Gastrocnemius medialis (tissue), 4 donors: ENCODE measurements around the gene APOBEC4.

Experiments
- POLR2A ChIP-seq, 2 donors: fragments of 450-650 bp; IDR thresholded peaks; one replicate each; pipeline ENCODE4 v1.6.1; 2017; ENCODE audit warnings: antibody characterized with exemption in 2 of 2, mild to moderate bottlenecking in 2 of 2, moderate library complexity in 2 of 2
- TF ChIP-seq, protein P1 (sequence below), 5 experiments: fragments of 450-650 bp in 3 of 5; fragments of 200-600 bp in 2 of 5; sonication (generic) in 2 of 5; IDR thresholded peaks in 4 of 5; conservative IDR thresholded peaks in 1 of 5; 1 replicate in 4 of 5; 2 replicates in 1 of 5; pipeline ENCODE4 v1.5.1; 2016 to 2019; ENCODE audit warnings: antibody characterized with exemption in 5 of 5, mild to moderate bottlenecking in 3 of 5, moderate library complexity in 3 of 5

- TF ChIP-seq, protein P1, sequence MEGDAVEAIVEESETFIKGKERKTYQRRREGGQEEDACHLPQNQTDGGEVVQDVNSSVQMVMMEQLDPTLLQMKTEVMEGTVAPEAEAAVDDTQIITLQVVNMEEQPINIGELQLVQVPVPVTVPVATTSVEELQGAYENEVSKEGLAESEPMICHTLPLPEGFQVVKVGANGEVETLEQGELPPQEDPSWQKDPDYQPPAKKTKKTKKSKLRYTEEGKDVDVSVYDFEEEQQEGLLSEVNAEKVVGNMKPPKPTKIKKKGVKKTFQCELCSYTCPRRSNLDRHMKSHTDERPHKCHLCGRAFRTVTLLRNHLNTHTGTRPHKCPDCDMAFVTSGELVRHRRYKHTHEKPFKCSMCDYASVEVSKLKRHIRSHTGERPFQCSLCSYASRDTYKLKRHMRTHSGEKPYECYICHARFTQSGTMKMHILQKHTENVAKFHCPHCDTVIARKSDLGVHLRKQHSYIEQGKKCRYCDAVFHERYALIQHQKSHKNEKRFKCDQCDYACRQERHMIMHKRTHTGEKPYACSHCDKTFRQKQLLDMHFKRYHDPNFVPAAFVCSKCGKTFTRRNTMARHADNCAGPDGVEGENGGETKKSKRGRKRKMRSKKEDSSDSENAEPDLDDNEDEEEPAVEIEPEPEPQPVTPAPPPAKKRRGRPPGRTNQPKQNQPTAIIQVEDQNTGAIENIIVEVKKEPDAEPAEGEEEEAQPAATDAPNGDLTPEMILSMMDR (IDR thresholded peaks at IDR 0.05 in 4 of 5, conservative IDR thresholded peaks at IDR 0.05 in 1 of 5) = no peak
- TF ChIP-seq POLR2A (IDR thresholded peaks at IDR 0.05) = no peak
Observed at GRCh38 chr1:183634429-183635065, 18.6 kb downstream of the APOBEC4 start.
